D721Med (cell line): ENCODE results near the gene SETD1B.

Experiments used
- DNase-seq: peaks from one replicate; pipeline ENCODE4 v3.0.0; 2011; ENCODE audit warnings: low spot score; ENCODE audit not compliant: insufficient read length
- FAIRE-seq: peaks from 2 replicates; lab custom pipeline; 2011; peaks lifted over from hg19 to GRCh38; lab: Jason Lieb, UNC
- CTCF ChIP-seq: IDR thresholded peaks from 2 replicates; pipeline ENCODE4 v1.5.1; 2012; ENCODE audit warnings: mild to moderate bottlenecking, control low read depth; ENCODE audit not compliant: insufficient read depth; ENCODE audit errors: missing control alignments

The SETD1B gene

GRCh38 chr12:121806546-121807423, 3.0 kb downstream of the SETD1B start:
- DNase-seq (no peak), FAIRE-seq (no peak)
- no peak for TF ChIP-seq CTCF

GRCh38 chr12:121807642-121808347, 4.0 kb downstream of the SETD1B start:
- FAIRE-seq = no peak

DNA sequence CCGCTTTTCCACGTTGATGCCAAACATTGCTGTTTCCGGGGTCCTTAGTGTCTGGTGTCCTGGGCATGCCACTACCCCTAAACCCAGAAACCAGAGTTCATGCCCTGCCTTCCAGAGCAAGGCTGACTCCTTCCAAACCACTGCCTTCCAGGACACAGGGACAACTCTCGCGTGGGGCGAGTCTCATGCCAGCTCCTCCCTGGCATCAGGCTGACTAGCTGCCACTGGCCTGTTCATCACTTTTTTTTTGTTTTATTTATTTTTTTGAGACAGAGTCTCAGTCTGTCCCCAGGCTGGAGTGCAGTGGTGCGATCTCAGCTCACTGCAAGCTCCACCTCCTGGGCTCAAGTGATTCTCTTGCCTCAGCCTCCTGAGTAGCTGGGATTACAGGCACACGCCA, 4.8 kb downstream of the SETD1B start:
- TF ChIP-seq CTCF = no peak
- DNase-seq (no peak), FAIRE-seq (no peak)

More at GRCh38 chr12:121807642-121808347, 4.0 kb downstream of the SETD1B start:
- no peak for TF ChIP-seq CTCF
- DNase-seq = no peak

GRCh38 chr12:121809712-121810116, 5.9 kb downstream of the SETD1B start:
- FAIRE-seq (no peak), DNase-seq (no peak)
- no peak for TF ChIP-seq CTCF

DNA sequence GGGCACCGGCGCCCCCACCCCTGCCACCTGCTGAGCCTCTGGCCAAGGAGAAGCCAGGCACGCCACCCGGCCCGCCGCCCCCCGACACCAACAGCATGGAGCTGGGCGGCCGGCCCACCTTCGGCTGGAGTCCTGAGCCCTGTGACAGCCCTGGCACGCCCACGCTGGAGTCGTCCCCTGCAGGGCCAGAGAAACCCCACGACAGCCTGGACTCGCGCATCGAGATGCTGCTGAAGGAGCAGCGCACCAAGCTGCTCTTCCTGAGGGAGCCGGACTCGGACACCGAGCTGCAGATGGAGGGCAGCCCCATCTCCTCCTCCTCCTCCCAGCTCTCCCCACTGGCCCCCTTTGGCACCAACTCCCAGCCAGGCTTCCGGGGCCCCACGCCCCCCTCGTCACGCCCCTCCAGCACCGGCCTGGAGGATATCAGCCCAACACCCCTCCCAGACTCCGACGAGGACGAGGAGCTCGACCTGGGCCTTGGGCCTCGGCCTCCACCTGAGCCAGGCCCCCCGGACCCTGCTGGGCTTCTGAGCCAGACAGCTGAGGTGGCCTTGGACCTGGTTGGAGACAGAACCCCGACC, 6.5 kb downstream of the SETD1B start:
- no peak for TF ChIP-seq CTCF
- no peak for FAIRE-seq
- DNase-seq = no peak

DNA sequence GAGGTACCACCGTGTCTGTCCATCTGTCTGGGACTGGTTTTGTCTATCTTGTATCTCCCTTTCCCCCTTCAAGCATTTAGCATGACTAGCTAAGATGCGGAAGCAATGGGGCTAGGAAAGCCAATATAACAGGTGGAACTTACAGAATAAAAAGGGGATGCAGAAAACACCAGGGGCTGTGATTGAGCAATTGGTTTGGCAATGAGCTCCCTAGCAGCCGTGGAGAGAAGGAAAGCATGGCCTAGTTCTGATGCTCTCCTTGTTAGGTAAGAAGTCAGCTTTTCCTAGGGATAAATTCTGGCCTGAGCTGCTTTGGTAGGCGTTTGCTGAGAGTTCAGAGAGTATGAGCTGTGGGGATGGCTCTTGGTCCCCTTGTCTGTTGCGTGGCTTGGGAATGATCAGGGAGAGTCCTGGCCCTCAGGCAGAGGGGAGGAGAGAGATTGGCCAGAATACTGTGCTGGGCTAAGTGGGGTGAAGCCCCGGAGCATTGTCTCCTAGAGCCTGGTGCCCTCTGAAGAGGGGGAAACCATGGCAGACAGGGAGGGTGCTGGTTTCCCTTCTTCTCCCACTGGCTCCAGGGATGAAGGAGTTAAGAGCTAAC, 7.1 kb downstream of the SETD1B start:
- DNase-seq (no peak), FAIRE-seq (no peak)
- TF ChIP-seq CTCF = no peak
